Measurements from ENCODE around the gene FBP1.

Gene FBP1

GRCh38 chr9:94655739-94656138 is 16.4 kb upstream of the FBP1 start:
- no peak for DNase-seq (ENCODE audit: insufficient read length, low spot score)
- FAIRE-seq, result no peak
- no peak for TF ChIP-seq CTCF (IDR thresholded peaks at IDR 0.05; ENCODE audit: insufficient read depth, missing control alignments)

GRCh38 chr9:94654165-94654894 is 15.0 kb upstream of the FBP1 start:
- FAIRE-seq, result no peak
- DNase-seq (ENCODE audit: insufficient read length, low spot score), result no peak
- TF ChIP-seq CTCF (IDR thresholded peaks at IDR 0.05; ENCODE audit: insufficient read depth, missing control alignments), result no peak

- no peak for TF ChIP-seq CTCF (IDR thresholded peaks at IDR 0.05; ENCODE audit: insufficient read depth, missing control alignments)
- FAIRE-seq (no peak), DNase-seq (ENCODE audit: insufficient read length, low spot score) (no peak)
Observed at GRCh38 chr9:94650949-94651348, 11.6 kb upstream of the FBP1 start.

GRCh38 chr9:94649100-94649819 is 9.9 kb upstream of the FBP1 start:
- FAIRE-seq, result no peak
- TF ChIP-seq CTCF (IDR thresholded peaks at IDR 0.05; ENCODE audit: insufficient read depth, missing control alignments), result no peak
- no peak for DNase-seq (ENCODE audit: insufficient read length, low spot score)

- no peak for FAIRE-seq
- no peak for TF ChIP-seq CTCF (IDR thresholded peaks at IDR 0.05; ENCODE audit: insufficient read depth, missing control alignments)
- DNase-seq (ENCODE audit: insufficient read length, low spot score), result no peak
Observed at GRCh38 chr9:94648185-94648584, 8.9 kb upstream of the FBP1 start.

DNA sequence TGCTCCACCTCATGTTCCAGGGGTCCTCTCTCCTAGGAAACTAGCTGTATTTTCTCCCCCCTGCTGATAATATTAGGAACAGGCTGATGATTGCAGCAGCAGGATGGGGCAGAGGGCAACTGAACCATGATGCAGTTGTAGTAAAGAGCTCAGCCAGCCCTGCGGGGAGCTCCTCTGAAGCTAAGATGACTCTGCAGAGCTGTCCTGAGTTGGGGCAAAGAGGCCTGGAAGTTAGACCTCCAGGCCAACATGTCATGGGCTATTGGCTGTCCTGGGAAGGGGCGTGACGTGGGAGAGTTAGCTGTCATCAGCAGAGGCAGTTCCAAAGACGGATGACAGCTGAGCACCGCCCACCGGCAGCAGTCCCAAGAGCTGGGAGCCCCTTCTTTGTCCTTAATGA is 6.6 kb upstream of the FBP1 start:
- DNase-seq (ENCODE audit: insufficient read length, low spot score) (no peak), FAIRE-seq (no peak)
- TF ChIP-seq CTCF (IDR thresholded peaks at IDR 0.05; ENCODE audit: insufficient read depth, missing control alignments), result no peak

- FAIRE-seq (no peak), DNase-seq (ENCODE audit: insufficient read length, low spot score) (no peak)
- TF ChIP-seq CTCF (IDR thresholded peaks at IDR 0.05; ENCODE audit: insufficient read depth, missing control alignments), result no peak
Observed at GRCh38 chr9:94644543-94644942, 5.2 kb upstream of the FBP1 start.

All from D721Med (cell line).